Heart left ventricle (tissue), 13 donors: ENCODE measurements around the gene CD83.

Experiments
- POLR2A ChIP-seq, 2 donors: fragments of 450-650 bp; IDR thresholded peaks; one replicate each; pipeline ENCODE4 v1.6.1; 2017; ENCODE audit warnings: antibody characterized with exemption in 2 of 2, mild to moderate bottlenecking in 2 of 2, moderate library complexity in 2 of 2
- TF ChIP-seq, protein P1 (sequence below), 12 donors: fragments of 200-600 bp; sonication (generic) in 4 of 12; IDR thresholded peaks; one replicate each; pipeline versions ENCODE4 v1.5.0 to v1.8.0; 2018 to 2022; ENCODE audit warnings: antibody characterized with exemption in 12 of 12, mild to moderate bottlenecking in 5 of 12
- donor health status: ischemic (EF 13 %, LVEDD 7.1; RV severe dilation, severe dysfunction).
- donor health status: DM: no; HTN: yes; CAD: no.
- donor health status: DM: no; HTN: no; CAD: no.
- donor health status: ischemic (EF 25% LVEDD 6.9; RV normal size, moderate dysfunction).
- donor health status: ischemic (EF 25% LVEDD 5.7; RV mildly dilated, moderate dysfunction).
- donor health status: ischemic (EF 35%, LVEDD 5.7; RV mildly dilated, moderate dysfunction).
- donor health status: nonischemic (EF 11% LVEDD 7.7; RV severe dilation, severe dysfunction).
- donor health status: DM: yes; HTN: yes; CAD: no.
- donor health status: PGD.
- donor health status: ischemic (EF 29% LVEDD 5.4; RV normal size, mild dysfunction).
- donor health status: nonischemic (EF 23%, LVEDD 6.1; RV moderate dilation, normal function).

DNA sequence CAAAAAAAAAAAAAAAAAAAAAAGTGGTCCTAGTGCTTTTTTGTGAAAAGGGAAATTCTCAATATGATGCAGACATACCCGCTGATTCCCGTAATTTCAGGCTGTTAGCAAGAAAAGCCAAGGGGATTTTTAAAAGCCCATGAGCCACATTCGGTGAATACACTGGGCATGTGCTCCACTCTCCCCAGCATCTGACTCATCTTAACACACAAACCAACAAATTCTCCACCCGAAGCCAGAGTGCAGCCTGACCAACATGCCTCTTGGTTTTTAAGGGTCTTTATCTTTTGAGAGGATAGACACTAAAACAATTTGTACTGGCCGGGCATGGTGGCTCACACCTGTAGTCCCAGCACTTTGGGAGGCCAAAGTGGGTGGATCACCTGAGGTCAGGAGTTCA lies 45.5 kb upstream of the CD83 start:
- TF ChIP-seq, protein P1, sequence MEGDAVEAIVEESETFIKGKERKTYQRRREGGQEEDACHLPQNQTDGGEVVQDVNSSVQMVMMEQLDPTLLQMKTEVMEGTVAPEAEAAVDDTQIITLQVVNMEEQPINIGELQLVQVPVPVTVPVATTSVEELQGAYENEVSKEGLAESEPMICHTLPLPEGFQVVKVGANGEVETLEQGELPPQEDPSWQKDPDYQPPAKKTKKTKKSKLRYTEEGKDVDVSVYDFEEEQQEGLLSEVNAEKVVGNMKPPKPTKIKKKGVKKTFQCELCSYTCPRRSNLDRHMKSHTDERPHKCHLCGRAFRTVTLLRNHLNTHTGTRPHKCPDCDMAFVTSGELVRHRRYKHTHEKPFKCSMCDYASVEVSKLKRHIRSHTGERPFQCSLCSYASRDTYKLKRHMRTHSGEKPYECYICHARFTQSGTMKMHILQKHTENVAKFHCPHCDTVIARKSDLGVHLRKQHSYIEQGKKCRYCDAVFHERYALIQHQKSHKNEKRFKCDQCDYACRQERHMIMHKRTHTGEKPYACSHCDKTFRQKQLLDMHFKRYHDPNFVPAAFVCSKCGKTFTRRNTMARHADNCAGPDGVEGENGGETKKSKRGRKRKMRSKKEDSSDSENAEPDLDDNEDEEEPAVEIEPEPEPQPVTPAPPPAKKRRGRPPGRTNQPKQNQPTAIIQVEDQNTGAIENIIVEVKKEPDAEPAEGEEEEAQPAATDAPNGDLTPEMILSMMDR (IDR thresholded peaks at IDR 0.05): no peak
- TF ChIP-seq POLR2A (IDR thresholded peaks at IDR 0.05): no peak
